ENCODE data around the gene COL9A1. TPM values are rescaled to one million over a fixed set of nuclear protein-coding genes. Genes with fewer than 3 reads are reported as not detected.

Gene COL9A1
- total RNA-seq (2022; extraction: Qiagen RNA extraction; ENCODE audit: low read depth) = not detected in 5 replicates

GRCh38 chr6:70303034-70303525, at the start of gene COL9A1:
COL9A1 (minus strand) TSS chr6:70303084; CDS start chr6:70302924, 160 bp downstream.

Other genes starting within 250 kb of the COL9A1 start
- gene FAM135A, start 110.4 kb upstream of the COL9A1 start, total RNA-seq (2022; extraction: Qiagen RNA extraction; ENCODE audit: low read depth) = 8.2 to 12.6 TPM (median 11.6 TPM) in 5 replicates